Loucy (cell line): ENCODE results near the gene FAM107B.

Experiments used
- H2AFZ ChIP-seq: fragments of 200-600 bp; sonication (generic); 2 replicates; pipeline ENCODE4 v1.6.0; 2016; ENCODE audit warnings: antibody characterized with exemption, mild to moderate bottlenecking, low read length, moderate library complexity
- H3F3A ChIP-seq: fragments of 200-600 bp; 2 replicates; pipeline ENCODE4 v1.6.0; 2016; ENCODE audit warnings: antibody characterized with exemption, low read depth, mild to moderate bottlenecking
- H3K27me3 ChIP-seq: fragments of 200-600 bp; sonication (generic); 2 replicates; pipeline ENCODE4 v1.6.1; 2014; ENCODE audit warnings: low read length, mild to moderate bottlenecking; ENCODE audit not compliant: insufficient read depth, poor library complexity, severe bottlenecking
- H3K36me3 ChIP-seq: fragments of 200-600 bp; sonication (generic); 2 replicates; pipeline ENCODE4 v1.6.1; 2016; ENCODE audit warnings: low read length; ENCODE audit not compliant: insufficient read depth
- H3K4me1 ChIP-seq: fragments of 200-600 bp; sonication (generic); 2 replicates; pipeline ENCODE4 v1.5.1; 2014; ENCODE audit warnings: low read length, mild to moderate bottlenecking; ENCODE audit not compliant: insufficient read depth, poor library complexity, severe bottlenecking
- H3K4me2 ChIP-seq: fragments of 200-600 bp; sonication (generic); 2 replicates; pipeline ENCODE4 v1.6.0; 2014; ENCODE audit warnings: antibody characterized with exemption, low read length, low read depth, mild to moderate bottlenecking; ENCODE audit not compliant: poor library complexity, severe bottlenecking
- H3K4me3 ChIP-seq: fragments of 200-600 bp; sonication (generic); 2 replicates; pipeline ENCODE4 v1.5.1; 2014; ENCODE audit warnings: low read length, mild to moderate bottlenecking, mixed read lengths; ENCODE audit not compliant: poor library complexity, severe bottlenecking
- H3K79me2 ChIP-seq: fragments of 200-600 bp; sonication (generic); 2 replicates; pipeline ENCODE4 v1.6.1; 2014; ENCODE audit warnings: low read length; ENCODE audit not compliant: insufficient read depth
- H3K9ac ChIP-seq: fragments of 200-600 bp; sonication (generic); 2 replicates; pipeline ENCODE4 v1.6.0; 2014; ENCODE audit warnings: mild to moderate bottlenecking, low read depth, low read length, moderate library complexity; ENCODE audit not compliant: poor library complexity, severe bottlenecking
- H3K9me2 ChIP-seq: fragments of 200-600 bp; sonication (generic); replicated peaks from 2 replicates; pipeline ENCODE4 v1.6.1; 2016; ENCODE audit warnings: low read depth, low read length, mixed read lengths
- H3K9me3 ChIP-seq: fragments of 200-600 bp; sonication (generic); 2 replicates; pipeline ENCODE4 v1.6.1; 2014; ENCODE audit warnings: mild to moderate bottlenecking, antibody characterized with exemption, low read length, low read depth; ENCODE audit not compliant: insufficient read depth
- H4K20me1 ChIP-seq: fragments of 200-600 bp; sonication (generic); 2 replicates; pipeline ENCODE4 v1.6.0; 2014; ENCODE audit warnings: antibody characterized with exemption, low read length, mild to moderate bottlenecking; ENCODE audit not compliant: insufficient read depth, poor library complexity, severe bottlenecking
- CTCF ChIP-seq: fragments of 200-600 bp; sonication (generic); conservative IDR thresholded peaks from 2 replicates; pipeline ENCODE4 v1.5.1; 2014; ENCODE audit warnings: mild to moderate bottlenecking, antibody characterized with exemption, low read length
- EZH2phosphoT487 ChIP-seq: fragments of 200-600 bp; IDR thresholded peaks from 2 replicates; pipeline ENCODE4 v1.6.1; 2018; ENCODE audit warnings: antibody characterized with exemption, mild to moderate bottlenecking, moderate library complexity, borderline replicate concordance

FAM107B gene

GRCh38 chr10:14560791-14561765 lies 213.6 kb downstream of the FAM107B start:
- Histone ChIP-seq H3K9me3 (no peaks in the 10 kb centered on the region), H3K9ac (peak overlapping the region; percentile 20), H3K9me2 (no peaks in the 10 kb centered on the region), H3K79me2 (peaks cover 58% of the 10 kb centered on the region), H3K4me3 (peak overlapping the region; percentile 54), H4K20me1 (peaks cover 21% of the 10 kb centered on the region), H3F3A (no peaks in the 10 kb centered on the region; the same call in 1 of the 2 replicates), H3K27me3 (no peaks in the 10 kb centered on the region), H3K36me3 (no peaks in the 10 kb centered on the region; the same call in 1 of the 2 replicates), H3K4me1 (peaks cover 66% of the 10 kb centered on the region), H2AFZ (no peak overlapping the region), H3K4me2 (peak overlapping the region; percentile 62)
- no peak for TF ChIP-seq CTCF
- no peak for TF ChIP-seq EZH2phosphoT487

GRCh38 chr10:14560274-14560673 lies 214.4 kb downstream of the FAM107B start:
- Histone ChIP-seq H3K9me3 (no peaks in the 10 kb centered on the region), H3K4me3 (no peak overlapping the region), H2AFZ (no peak overlapping the region), H3K79me2 (peaks cover 60% of the 10 kb centered on the region), H3K27me3 (no peaks in the 10 kb centered on the region), H3K9ac (no peak overlapping the region), H3F3A (no peaks in the 10 kb centered on the region; the same call in 1 of the 2 replicates), H3K4me2 (no peak overlapping the region), H3K36me3 (no peaks in the 10 kb centered on the region), H3K4me1 (peaks cover 63% of the 10 kb centered on the region), H4K20me1 (peaks cover 21% of the 10 kb centered on the region), H3K9me2 (no peaks in the 10 kb centered on the region)
- TF ChIP-seq CTCF (peak; percentile 60), EZH2phosphoT487 (no peak)

- TF ChIP-seq CTCF (no peak), EZH2phosphoT487 (no peak)
- Histone ChIP-seq H3K9ac (no peak overlapping the region), H4K20me1 (peaks cover 21% of the 10 kb centered on the region), H3K36me3 (no peaks in the 10 kb centered on the region), H3K9me2 (no peaks in the 10 kb centered on the region), H3K27me3 (no peaks in the 10 kb centered on the region), H3K4me3 (no peak overlapping the region), H3K9me3 (no peaks in the 10 kb centered on the region), H3K79me2 (peaks cover 66% of the 10 kb centered on the region), H3K4me1 (peaks cover 60% of the 10 kb centered on the region), H2AFZ (no peak overlapping the region), H3K4me2 (no peak overlapping the region), H3F3A (no peaks in the 10 kb centered on the region; the same call in 1 of the 2 replicates)
Measured at GRCh38 chr10:14558025-14558424, 216.7 kb downstream of the FAM107B start.
